BE2C (cell line): ENCODE results near the gene COASY.

ENCODE experiments used
- DNase-seq: peaks from one replicate; pipeline ENCODE4 v3.0.0-alpha.2; 2020
- H3K27me3 ChIP-seq: fragments of 250-450 bp; sonication (Bioruptor Pico); 2 replicates; pipeline ENCODE4 v1.5.1; 2020; ENCODE audit warnings: mild to moderate bottlenecking
- H3K36me3 ChIP-seq: fragments of 250-450 bp; sonication (Bioruptor Pico); 2 replicates; pipeline ENCODE4 v1.5.1; 2020; ENCODE audit warnings: mild to moderate bottlenecking
- H3K4me1 ChIP-seq: fragments of 250-450 bp; sonication (Bioruptor Pico); 2 replicates; pipeline ENCODE4 v1.5.1; 2020
- H3K4me3 ChIP-seq: 2 replicates; pipeline ENCODE4 v1.5.1; 2011; ENCODE audit warnings: low read depth, low read length
- H3K9me3 ChIP-seq: fragments of 250-450 bp; sonication (Bioruptor Pico); 2 replicates; pipeline ENCODE4 v1.5.1; 2020
- TF ChIP-seq, protein P1 (sequence below): IDR thresholded peaks from 2 replicates; pipeline ENCODE4 v1.5.1; 2012; ENCODE audit warnings: mild to moderate bottlenecking, low read depth, low read length

The COASY gene

DNA sequence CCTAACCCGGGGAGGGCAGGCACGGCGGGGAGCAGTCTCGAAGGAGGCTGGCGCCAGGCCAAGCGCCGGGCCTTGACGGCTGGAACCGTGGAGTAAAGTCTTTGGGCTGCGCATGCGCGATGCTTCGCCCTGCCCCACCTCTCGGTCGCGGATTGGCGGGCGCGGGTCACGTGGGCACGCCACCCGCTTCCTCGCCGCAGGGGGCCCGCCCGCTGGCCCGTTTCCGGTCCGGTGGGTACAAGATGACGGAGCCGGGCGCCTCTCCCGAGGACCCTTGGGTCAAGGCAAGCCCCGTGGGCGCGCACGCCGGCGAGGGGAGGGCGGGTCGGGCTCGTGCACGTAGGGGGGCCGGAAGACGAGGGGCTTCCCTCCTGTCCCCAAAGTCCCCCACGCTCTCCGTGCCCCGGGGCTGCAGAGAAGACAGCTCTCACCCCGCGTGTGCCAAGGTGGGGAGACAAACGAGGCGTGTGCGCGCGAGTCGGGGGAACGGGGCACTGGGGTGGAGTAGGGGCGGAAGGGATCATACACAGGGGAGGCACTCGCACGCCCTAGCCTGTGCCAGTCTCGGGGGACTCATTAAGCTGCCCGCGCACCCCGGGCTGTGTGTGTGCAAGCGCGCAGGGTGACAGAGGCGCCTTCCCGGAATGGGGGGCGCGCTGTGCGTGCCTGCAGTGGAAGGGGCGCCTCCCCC is 5.1 kb downstream of the COASY start, which contains the start of gene MLX:
Gene MLX (plus strand): TSS at position 218 of the 691 bp plus-strand sequence. CDS start 25 bp downstream, at position 243.
- H3K27me3 ChIP-seq, result no peaks in the 10 kb centered on the region
- TF ChIP-seq, protein P1, sequence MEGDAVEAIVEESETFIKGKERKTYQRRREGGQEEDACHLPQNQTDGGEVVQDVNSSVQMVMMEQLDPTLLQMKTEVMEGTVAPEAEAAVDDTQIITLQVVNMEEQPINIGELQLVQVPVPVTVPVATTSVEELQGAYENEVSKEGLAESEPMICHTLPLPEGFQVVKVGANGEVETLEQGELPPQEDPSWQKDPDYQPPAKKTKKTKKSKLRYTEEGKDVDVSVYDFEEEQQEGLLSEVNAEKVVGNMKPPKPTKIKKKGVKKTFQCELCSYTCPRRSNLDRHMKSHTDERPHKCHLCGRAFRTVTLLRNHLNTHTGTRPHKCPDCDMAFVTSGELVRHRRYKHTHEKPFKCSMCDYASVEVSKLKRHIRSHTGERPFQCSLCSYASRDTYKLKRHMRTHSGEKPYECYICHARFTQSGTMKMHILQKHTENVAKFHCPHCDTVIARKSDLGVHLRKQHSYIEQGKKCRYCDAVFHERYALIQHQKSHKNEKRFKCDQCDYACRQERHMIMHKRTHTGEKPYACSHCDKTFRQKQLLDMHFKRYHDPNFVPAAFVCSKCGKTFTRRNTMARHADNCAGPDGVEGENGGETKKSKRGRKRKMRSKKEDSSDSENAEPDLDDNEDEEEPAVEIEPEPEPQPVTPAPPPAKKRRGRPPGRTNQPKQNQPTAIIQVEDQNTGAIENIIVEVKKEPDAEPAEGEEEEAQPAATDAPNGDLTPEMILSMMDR, result no peak
- H3K36me3 ChIP-seq, result peaks cover 59% of the 10 kb centered on the region
- peak within 1 kb of the TSS; percentile 88 for H3K4me3 ChIP-seq
- peak; percentile 96 for DNase-seq
- no peaks in the 10 kb centered on the region; the same call in none of the 2 replicates for H3K4me1 ChIP-seq
- no peaks in the 10 kb centered on the region for H3K9me3 ChIP-seq

DNA sequence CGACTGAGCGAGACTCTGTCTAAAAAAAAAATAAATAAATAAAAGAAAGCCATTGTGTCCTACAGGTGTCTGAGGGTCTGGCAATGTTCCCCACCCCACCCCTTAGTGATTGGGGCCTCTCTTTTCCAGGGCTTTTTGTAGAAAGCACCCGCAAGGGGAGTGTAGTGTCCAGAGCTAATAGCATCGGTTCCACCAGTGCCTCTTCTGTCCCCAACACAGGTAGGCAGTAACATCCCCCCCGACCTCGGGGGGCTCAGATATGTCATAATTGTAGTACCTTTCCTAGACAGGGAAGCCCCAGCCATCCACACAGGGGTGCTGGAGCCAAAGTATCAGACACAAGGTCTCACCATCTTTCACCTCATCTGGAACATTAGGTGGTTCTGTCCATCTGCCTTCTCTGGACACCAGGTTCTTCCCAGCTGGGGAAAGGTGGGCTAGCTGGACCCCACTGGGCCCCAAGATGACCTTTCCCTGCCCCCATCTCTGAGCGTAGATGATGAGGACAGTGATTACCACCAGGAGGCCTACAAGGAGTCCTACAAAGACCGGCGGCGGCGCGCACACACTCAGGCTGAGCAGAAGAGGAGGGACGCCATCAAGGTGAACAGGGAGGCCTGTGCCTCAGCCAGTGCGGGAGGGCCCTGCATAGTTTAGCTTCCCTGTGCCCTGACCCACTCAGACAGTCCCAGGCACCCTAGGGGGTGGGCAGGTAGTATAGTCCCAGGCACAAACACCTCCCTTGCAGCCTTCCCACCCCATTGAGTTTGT is 6.6 kb downstream of the COASY start:
- no peak overlapping the region for H3K4me3 ChIP-seq
- peaks cover 72% of the 10 kb centered on the region for H3K36me3 ChIP-seq
- TF ChIP-seq, protein P1, result no peak
- no peaks in the 10 kb centered on the region; the same call in none of the 2 replicates for H3K4me1 ChIP-seq
- DNase-seq, result no peak
- no peaks in the 10 kb centered on the region for H3K9me3 ChIP-seq
- no peaks in the 10 kb centered on the region for H3K27me3 ChIP-seq

DNA sequence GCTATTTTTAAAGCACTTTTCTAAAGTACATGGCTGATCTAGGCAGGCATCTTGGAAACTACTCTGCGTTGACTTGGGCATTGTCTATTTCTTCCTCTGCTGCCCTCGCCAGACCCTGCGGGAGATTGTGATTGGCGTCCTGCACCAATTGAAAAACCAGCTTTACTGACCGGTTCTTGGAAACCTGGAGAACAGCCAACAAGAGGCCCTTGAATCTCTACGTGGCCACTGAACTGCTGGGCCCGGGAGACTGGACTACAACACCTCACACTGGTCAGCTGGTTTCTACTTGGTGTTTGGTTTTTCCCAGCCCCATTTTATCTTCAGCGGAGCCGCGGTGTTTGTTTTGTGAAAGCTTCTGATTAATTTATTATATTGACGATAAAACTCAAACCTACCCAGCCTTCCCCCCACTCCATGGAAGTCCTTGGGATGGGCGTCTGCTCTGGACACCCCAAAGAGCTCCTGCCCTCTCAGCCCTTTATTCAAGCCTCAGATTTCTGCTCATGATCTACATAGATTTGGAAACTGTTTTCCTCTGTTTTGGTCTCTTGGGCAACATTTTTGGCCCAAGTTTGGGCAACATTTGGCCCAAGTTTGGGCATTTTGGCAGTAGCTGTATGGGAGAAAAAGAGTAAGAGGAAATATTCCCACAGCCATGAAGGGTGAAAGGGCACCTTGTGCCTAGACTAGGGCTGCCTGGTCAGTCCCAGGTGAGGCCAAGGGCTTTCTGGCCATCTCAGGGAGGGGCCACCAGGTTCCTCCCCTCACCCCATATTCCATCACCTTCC is 9.7 kb downstream of the COASY start:
- no peaks in the 10 kb centered on the region for H3K27me3 ChIP-seq
- H3K36me3 ChIP-seq, result peaks cover 69% of the 10 kb centered on the region
- no peak overlapping the region for H3K4me3 ChIP-seq
- no peaks in the 10 kb centered on the region for H3K9me3 ChIP-seq
- no peaks in the 10 kb centered on the region; the same call in 1 of the 2 replicates for H3K4me1 ChIP-seq
- DNase-seq, result no peak
- TF ChIP-seq, protein P1, result no peak

DNA sequence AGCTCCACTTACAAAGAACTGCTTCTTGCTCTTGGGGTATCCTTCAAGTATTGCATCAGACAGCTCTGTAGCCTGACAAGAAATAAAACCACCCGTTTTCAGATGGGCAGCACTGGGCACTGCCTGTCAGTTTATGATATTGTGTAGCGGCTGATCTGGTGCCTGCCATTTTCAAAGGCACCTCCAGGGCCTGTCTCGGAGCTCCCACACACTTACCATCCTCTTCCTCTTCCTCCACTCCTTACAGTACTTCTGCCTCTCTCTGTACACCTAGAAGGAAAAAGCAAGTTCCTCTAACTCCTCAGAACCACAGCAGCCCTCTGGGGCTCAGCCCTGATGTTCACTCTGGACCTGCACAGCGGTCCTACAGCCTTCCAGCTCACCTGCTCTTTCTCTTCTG is 11.1 kb downstream of the COASY start:
- Histone ChIP-seq H3K4me1 (no peaks in the 10 kb centered on the region; the same call in none of the 2 replicates), H3K4me3 (no peak overlapping the region), H3K36me3 (peaks cover 69% of the 10 kb centered on the region), H3K27me3 (no peaks in the 10 kb centered on the region), H3K9me3 (no peaks in the 10 kb centered on the region)
- DNase-seq, result no peak
- TF ChIP-seq, protein P1, result no peak

DNA sequence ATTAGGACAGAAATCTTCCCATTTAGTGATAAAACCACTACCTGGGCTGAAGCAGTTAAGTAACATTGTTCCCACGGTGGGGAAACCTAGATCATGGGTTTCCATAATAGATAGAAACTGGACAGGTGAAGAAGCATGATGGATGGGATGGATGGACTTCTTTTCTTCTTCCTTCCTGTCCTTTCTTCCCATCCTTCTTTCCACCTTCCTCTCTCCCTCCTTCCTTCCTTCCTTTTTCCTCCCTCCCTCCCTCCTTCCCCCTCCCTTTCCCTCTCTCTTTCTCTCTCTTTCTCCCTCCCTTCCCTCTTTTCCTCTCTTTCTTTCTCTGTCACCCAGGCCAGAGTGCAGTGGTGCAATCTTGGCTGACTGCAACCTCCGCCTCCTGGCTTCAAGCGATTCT is 12.5 kb downstream of the COASY start:
- H3K4me3 ChIP-seq, result no peak overlapping the region
- H3K4me1 ChIP-seq, result no peaks in the 10 kb centered on the region; the same call in none of the 2 replicates
- DNase-seq, result no peak
- H3K9me3 ChIP-seq, result no peaks in the 10 kb centered on the region
- TF ChIP-seq, protein P1, result no peak
- peaks cover 57% of the 10 kb centered on the region for H3K36me3 ChIP-seq
- no peaks in the 10 kb centered on the region for H3K27me3 ChIP-seq
